Measurements from ENCODE around the gene LRRC2.

GRCh38 chr3:46542801-46543201, 23.3 kb downstream of the LRRC2 start:
- TF ChIP-seq CTCF (IDR thresholded peaks at IDR 0.05) (no peak), POLR2A (IDR thresholded peaks at IDR 0.05) (no peak)
